Measurements from ENCODE around the gene PCDHGB2. TPM values are rescaled to one million over a fixed set of nuclear protein-coding genes. Genes with fewer than 3 reads are reported as not detected.
"Not testable (repeated sequence)": the region's sequence is repeated elsewhere in the genome, so short reads cannot be mapped to it uniquely, and the experiment has no call there.

Gene PCDHGB2
- polyA plus RNA-seq, 1 donor = 1.7 TPM

DNA sequence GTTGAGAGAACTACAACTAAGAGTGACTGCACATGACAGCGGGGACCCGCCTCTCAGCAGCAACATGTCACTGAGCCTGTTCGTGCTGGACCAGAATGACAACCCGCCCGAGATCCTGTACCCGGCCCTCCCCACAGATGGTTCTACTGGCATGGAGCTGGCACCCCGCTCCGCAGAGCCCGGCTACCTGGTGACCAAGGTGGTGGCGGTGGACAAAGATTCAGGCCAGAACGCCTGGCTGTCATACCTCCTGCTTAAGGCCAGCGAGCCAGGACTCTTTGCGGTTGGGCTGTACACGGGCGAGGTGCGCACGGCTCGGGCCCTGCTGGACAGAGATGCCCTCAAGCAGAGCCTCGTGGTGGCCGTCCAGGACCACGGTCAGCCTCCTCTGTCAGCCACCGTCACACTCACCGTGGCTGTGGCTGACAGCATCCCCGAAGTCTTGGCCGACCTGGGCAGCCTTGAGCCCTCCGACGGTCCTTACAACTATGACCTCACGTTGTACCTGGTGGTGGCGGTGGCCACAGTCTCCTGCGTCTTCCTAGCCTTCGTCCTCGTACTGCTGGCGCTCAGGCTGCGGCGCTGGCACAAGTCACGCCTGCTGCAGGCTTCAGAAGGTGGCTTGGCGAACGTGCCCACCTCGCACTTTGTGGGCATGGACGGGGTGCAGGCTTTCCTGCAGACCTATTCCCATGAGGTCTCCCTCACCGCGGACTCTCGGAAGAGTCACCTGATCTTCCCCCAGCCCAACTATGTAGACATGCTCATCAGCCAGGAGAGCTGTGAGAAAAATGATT lies 24.9 kb downstream of the PCDHGB2 start:
- no peak for DNase-seq (ENCODE audit: low read depth)

DNA sequence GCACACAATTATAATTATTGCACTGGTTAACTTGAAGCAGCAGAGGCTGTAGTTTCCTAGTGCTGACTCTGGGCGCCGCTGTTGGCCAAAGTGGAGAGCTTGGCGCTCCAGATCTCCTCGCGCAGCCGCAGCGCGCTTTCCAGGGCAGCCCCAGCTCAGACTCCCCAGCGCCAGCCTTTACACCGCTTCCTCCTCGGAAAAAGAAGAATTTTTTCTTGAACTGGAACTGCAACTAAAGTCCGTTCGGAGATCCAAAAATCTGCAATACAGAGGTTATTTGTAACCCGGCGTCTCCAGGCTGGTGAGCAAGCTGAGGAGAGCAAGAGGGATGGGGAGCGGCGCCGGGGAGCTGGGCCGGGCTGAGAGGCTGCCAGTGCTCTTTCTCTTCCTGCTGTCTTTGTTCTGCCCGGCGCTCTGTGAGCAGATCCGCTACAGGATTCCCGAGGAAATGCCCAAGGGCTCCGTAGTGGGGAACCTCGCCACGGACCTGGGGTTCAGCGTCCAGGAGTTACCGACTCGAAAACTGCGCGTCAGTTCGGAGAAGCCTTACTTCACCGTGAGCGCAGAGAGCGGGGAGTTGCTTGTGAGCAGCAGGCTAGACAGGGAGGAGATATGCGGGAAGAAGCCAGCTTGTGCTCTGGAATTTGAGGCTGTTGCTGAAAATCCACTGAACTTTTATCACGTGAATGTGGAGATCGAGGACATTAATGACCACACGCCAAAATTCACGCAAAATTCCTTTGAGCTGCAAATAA lies 27.9 kb downstream of the PCDHGB2 start, which contains the start of gene PCDHGB4:
TSS of gene PCDHGB4 (plus strand) at position 142 of the 755 bp plus-strand sequence. CDS start at position 329, 187 bp downstream.
- not testable (repeated sequence) for DNase-seq (ENCODE audit: low read depth)

DNA sequence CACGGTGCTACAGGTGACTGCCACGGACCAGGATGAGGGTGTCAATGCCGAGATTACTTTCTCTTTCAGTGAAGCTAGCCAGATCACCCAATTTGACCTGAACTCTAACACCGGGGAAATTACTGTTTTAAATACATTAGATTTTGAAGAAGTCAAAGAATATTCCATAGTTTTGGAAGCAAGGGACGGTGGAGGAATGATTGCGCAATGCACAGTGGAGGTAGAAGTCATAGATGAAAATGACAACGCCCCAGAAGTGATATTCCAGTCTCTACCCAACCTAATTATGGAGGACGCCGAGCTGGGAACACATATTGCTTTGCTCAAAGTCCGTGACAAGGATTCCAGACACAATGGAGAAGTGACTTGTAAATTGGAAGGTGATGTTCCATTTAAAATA lies 28.9 kb downstream of the PCDHGB2 start:
- no peak for DNase-seq (ENCODE audit: low read depth)

DNA sequence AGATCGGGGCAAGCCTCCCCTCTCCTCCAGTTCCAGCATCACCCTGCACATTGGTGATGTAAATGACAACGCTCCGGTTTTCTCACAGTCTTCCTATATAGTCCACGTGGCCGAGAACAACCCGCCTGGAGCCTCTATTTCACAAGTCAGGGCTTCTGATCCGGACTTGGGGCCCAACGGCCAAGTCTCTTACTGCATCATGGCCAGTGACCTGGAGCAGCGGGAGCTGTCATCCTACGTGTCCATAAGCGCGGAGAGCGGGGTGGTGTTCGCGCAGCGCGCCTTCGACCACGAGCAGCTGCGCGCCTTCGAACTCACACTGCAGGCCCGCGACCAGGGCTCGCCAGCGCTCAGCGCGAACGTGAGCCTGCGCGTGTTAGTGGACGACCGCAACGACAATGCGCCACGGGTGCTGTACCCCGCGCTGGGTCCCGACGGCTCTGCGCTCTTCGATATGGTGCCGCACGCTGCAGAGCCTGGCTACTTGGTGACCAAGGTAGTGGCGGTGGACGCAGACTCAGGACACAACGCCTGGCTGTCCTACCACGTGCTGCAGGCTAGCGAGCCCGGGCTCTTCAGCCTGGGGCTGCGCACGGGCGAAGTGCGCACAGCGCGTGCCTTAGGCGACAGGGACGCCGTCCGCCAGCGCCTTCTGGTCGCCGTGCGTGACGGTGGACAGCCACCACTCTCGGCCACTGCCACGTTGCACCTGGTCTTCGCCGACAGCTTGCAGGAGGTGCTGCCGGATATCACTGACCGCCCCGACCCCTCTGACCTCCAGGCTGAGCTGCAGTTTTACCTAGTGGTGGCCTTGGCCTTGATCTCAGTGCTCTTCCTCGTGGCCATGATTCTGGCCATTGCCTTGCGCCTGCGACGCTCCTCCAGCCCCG lies 29.6 kb downstream of the PCDHGB2 start:
- DNase-seq (ENCODE audit: low read depth) = no peak

DNA sequence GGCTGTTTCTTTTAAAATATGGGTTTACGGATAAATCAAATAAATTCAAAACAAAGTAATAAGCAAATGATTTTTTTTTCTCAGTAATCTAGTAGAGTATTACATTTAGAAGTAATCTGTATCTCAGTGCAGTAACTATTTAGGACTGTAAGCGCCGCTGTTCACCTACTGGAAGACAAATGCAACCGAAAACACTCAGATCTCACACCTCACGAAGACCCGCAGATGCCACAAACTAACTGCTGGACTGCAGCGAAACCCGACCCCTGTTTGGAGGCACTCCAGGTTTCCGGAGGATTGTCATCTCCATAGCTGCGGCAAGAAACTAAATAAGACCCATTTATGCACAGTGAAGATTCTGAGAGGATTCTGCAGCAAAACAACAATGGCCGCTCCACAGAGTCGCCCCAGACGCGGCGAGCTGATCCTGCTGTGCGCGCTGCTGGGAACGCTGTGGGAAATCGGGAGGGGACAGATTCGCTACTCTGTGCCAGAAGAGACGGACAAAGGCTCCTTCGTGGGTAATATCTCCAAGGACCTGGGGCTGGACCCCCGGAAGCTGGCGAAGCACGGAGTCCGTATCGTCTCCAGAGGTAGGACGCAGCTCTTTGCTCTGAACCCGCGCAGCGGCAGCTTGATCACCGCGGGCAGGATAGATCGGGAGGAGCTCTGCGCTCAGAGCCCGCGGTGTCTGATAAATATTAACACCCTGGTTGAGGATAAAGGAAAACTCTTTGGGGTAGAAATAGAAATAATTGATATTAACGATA lies 32.8 kb downstream of the PCDHGB2 start, which contains the start of gene PCDHGA8:
TSS of gene PCDHGA8 (plus strand) at position 205 of the 770 bp plus-strand sequence. CDS start at position 386, 181 bp downstream.
- DNase-seq (ENCODE audit: low read depth) = no peak

DNA sequence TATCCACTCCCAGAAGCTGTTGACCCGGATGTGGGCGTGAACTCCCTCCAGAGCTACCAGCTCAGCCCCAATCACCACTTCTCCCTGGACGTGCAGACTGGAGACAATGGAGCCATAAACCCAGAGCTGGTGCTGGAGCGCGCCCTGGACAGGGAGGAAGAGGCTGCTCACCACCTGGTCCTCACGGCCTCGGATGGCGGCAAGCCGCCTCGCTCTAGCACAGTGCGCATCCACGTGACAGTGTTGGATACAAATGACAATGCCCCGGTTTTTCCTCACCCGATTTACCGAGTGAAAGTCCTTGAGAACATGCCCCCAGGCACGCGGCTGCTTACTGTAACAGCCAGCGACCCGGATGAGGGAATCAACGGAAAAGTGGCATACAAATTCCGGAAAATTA lies 33.5 kb downstream of the PCDHGB2 start:
- no peak for DNase-seq (ENCODE audit: low read depth)

DNA sequence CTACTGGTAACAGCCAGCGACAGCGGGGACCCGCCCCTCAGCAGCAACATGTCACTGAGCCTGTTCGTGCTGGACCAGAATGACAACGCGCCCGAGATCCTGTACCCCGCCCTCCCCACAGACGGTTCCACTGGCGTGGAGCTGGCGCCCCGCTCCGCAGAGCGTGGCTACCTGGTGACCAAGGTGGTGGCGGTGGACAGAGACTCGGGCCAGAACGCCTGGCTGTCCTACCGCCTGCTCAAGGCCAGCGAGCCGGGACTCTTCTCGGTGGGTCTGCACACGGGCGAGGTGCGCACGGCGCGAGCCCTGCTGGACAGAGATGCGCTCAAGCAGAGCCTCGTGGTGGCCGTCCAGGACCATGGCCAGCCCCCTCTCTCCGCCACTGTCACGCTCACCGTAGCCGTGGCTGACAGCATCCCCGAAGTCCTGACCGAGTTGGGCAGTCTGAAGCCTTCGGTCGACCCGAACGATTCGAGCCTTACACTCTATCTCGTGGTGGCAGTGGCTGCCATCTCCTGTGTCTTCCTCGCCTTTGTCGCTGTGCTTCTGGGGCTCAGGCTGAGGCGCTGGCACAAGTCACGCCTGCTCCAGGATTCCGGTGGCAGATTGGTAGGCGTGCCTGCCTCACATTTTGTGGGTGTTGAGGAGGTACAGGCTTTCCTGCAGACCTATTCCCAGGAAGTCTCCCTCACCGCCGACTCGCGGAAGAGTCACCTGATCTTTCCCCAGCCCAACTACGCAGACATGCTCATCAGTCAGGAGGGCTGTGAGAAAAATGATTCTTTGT lies 34.8 kb downstream of the PCDHGB2 start:
- DNase-seq (ENCODE audit: low read depth) = not testable (repeated sequence)

DNA sequence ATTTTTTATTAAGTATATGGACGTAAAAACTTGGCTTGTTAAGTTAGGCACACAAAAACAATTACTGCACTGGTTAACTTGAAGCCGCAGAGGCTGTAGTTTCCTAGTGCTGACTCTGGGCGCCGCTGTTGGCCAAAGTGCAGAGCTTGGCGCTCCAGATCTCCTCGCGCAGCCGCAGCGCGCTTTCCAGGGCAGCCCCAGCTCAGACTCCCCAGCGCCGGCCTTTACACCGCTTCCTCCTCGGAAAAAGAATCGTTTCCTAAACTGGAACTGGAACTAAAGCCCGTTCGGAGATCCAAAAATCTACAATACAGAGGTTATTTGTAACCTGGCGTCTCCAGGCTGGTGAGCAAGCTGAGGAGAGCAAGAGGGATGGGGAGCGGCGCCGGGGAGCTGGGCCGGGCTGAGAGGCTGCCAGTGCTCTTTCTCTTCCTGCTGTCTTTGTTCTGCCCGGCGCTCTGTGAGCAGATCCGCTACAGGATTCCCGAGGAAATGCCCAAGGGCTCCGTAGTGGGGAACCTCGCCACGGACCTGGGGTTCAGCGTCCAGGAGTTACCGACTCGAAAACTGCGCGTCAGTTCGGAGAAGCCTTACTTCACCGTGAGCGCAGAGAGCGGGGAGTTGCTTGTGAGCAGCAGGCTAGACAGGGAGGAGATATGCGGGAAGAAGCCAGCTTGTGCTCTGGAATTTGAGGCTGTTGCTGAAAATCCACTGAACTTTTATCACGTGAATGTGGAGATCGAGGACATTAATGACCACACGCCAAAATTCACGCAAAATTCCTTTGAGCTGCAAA lies 38.2 kb downstream of the PCDHGB2 start, which contains the start of gene PCDHGB5:
TSS of gene PCDHGB5 (plus strand) at position 192 of the 796 bp plus-strand sequence. CDS start at position 373, 181 bp downstream.
- not testable (repeated sequence) for DNase-seq (ENCODE audit: low read depth)

DNA sequence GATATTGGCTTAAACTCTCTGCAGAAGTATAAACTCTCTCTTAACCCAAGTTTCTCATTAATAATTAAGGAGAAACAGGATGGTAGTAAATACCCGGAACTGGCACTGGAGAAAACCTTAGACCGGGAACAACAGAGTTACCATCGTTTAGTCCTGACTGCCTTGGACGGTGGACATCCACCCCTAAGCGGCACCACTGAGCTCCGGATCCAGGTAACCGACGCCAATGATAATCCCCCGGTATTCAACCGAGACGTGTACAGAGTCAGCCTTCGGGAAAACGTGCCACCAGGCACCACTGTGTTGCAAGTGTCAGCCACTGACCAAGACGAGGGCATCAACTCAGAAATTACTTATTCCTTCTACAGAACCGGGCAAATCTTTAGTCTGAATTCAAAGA lies 38.8 kb downstream of the PCDHGB2 start:
- no peak for DNase-seq (ENCODE audit: low read depth)

DNA sequence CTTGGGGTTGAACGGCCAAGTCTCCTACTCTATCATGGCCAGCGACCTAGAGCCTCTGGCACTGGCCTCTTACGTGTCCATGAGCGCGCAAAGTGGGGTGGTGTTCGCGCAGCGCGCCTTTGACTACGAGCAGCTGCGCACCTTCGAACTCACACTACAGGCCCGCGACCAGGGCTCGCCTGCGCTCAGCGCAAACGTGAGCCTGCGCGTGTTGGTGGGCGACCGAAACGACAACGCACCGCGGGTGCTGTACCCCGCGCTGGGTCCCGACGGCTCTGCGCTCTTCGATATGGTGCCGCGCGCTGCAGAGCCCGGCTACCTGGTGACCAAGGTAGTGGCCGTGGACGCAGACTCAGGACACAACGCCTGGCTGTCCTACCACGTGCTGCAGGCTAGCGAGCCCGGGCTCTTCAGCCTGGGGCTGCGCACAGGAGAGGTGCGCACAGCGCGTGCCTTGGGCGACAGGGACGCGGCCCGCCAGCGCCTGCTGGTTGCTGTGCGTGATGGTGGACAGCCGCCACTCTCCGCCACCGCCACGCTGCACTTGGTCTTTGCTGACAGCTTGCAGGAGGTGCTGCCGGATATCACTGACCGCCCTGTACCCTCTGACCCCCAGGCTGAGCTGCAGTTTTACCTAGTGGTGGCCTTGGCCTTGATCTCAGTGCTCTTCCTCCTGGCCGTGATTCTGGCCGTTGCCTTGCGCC lies 39.9 kb downstream of the PCDHGB2 start:
- no peak for DNase-seq (ENCODE audit: low read depth)

DNA sequence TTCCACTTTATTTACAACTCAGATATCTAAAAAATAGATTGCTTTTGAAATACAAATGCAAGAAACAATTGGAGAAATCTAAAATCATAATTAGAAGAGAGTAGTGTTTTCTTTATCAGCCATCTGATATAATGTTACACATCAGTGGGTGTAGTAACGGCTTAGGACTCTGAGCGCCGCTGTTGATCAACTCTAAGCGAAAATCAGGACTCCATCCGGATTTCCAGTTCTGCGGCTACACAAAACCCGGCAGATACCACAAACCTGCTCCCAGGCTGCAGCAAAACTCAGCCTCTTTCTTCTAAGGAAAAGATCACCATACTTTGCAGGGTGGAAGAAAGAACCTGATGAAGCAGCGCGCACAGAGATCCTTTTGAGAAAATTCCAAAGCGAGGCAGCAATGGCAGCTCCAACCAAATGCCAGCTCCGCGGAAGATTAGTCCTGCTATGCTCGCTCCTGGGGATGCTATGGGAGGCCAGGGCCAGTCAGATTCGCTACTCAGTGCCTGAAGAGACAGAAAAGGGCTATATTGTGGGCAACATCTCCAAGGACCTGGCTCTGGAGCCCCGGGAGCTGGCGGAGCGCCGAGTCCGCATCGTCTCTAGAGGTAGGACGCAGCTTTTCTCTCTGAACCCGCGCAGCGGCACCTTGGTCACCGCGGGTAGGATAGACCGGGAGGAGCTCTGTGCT lies 42.9 kb downstream of the PCDHGB2 start, which contains the start of gene PCDHGA9:
TSS of gene PCDHGA9 (plus strand) at position 226 of the 691 bp plus-strand sequence. CDS start at position 401, 175 bp downstream.
- no peak for DNase-seq (ENCODE audit: low read depth)

DNA sequence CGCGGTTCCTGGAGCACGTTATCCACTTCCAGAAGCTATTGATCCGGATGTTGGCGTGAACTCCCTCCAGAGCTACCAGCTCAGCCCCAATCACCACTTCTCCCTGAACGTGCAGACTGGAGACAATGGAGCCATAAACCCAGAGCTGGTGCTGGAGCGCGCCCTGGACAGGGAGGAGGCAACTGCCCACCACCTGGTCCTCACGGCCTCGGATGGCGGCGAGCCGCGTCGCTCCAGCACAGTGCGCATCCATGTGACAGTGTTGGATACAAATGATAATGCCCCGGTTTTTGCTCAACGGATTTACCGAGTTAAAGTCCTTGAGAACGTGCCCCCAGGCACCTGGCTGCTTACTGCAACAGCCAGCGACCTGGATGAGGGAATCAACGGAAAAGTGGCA lies 43.6 kb downstream of the PCDHGB2 start:
- no peak for DNase-seq (ENCODE audit: low read depth)

DNA sequence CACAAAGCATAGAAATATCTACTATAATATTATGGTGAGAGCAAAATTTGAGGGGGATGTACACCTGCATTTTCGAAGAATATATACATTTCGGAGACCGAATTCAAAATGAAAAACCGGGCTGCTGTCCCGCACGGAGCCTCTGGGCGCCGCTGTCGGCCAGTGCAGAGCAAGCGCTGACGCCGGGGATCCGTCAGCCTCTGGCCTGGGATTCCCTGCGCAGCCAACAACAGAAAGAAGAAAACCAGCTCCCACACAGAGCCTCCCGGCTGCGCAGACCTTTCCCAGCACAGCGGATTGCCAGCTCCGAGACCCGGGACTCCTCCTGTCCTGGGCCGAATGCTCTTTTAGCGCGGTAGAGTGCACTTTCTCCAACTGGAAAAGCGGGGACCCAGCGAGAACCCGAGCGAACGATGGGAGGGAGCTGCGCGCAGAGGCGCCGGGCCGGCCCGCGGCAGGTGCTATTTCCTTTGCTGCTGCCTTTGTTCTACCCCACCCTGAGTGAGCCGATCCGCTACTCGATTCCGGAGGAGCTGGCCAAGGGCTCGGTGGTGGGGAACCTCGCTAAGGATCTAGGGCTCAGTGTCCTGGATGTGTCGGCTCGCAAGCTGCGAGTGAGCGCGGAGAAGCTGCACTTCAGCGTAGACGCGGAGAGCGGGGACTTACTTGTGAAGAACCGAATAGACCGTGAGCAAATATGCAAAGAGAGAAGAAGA lies 48.2 kb downstream of the PCDHGB2 start, which contains the start of gene PCDHGB6:
TSS of gene PCDHGB6 (plus strand) at position 232 of the 716 bp plus-strand sequence. CDS start at position 414, 182 bp downstream.
- not testable (repeated sequence) for DNase-seq (ENCODE audit: low read depth)

DNA sequence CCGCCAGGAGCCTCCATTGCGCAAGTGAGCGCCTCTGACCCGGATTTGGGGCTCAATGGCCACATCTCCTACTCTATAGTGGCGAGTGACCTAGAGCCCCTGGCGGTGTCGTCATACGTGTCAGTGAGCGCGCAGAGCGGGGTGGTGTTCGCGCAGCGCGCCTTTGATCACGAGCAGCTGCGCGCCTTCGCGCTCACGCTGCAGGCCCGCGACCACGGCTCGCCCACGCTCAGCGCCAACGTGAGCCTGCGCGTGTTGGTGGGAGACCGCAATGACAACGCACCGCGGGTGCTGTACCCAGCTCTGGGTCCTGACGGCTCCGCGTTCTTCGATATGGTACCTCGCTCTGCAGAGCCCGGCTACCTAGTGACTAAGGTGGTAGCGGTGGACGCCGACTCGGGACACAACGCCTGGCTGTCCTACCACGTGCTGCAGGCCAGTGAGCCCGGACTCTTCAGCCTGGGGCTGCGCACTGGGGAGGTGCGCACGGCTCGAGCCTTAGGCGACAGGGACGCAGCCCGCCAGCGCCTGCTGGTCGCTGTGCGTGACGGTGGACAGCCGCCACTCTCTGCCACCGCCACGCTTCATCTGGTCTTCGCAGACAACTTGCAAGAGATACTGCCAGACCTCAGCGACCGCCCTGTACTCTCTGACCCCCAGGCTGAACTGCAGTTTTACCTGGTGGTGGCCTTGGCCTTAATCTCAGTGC lies 50.0 kb downstream of the PCDHGB2 start:
- DNase-seq (ENCODE audit: low read depth) = no peak

DNA sequence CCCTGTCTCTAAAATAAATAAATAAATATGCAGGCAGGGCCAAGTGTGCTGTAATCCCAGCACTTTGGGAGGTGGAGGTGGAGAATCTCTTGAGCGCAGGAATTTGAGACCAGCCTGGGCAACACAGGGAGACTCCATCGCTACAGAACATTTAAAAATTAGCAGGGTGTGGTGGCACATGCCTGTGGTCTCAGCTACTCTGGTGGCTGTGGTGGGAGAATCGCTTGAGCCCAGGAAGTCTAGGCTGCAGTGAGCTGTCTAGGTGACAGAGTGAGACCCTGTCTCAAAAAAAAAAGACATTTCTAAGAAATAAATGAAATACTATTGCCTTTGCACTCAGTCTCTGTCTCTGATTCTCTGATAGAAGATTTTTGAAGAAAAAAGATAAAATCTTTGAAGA lies 51.8 kb downstream of the PCDHGB2 start:
- no peak for DNase-seq (ENCODE audit: low read depth)
